Muscle of back (tissue), 13 donors: ENCODE measurements around the gene DYNC2LI1. TPM values are rescaled to one million over a fixed set of nuclear protein-coding genes. Genes with fewer than 3 reads are reported as not detected.
"Not testable (repeated sequence)": the region's sequence is repeated elsewhere in the genome, so short reads cannot be mapped to it uniquely, and the experiment has no call there.

Experiments
- DNase-seq, 3 donors: peaks; one replicate each; pipeline versions ENCODE4 v3.0.0 to v3.0.0-alpha.2; 2013
- long read RNA-seq, 9 donors: transcript quantifications; one replicate each; lab custom pipeline, GENCODE V29; 2026
- polyA plus RNA-seq, 10 donors: library from polyadenylated mRNA; unstranded; fragments of 120-200 nt; gene quantifications; one replicate each; pipeline ENCODE4 v1.2.1, GENCODE V29; 2013; ENCODE audit not compliant: insufficient read length in 10 of 10

DYNC2LI1 gene
- polyA plus RNA-seq, result 10 to 100 TPM; 16.3 to 30.8 (median 18.8) TPM
- long read RNA-seq, donor 1, partial matches to known transcripts, result 0 of 4 reads
- long read RNA-seq, donor 1, other reads (novel, unspliced or antisense), result 0 of 4 reads
- long read RNA-seq, donor 2, partial matches to known transcripts, result 0 of 2 reads
- long read RNA-seq, donor 2, other reads (novel, unspliced or antisense), result 0 of 2 reads
- long read RNA-seq, donor 3, result 0 reads
- long read RNA-seq, donor 4, partial matches to known transcripts, result 0 of 2 reads
- long read RNA-seq, donor 4, other reads (novel, unspliced or antisense), result 0 of 2 reads
- long read RNA-seq, donor 5, partial matches to known transcripts, result 0 of 2 reads
- long read RNA-seq, donor 5, other reads (novel, unspliced or antisense), result 0 of 2 reads
- long read RNA-seq, donor 6, partial matches to known transcripts, result 0 of 3 reads
- long read RNA-seq, donor 6, other reads (novel, unspliced or antisense), result 0 of 3 reads
- long read RNA-seq, donor 7, partial matches to known transcripts, result 0 of 2 reads
- long read RNA-seq, donor 7, other reads (novel, unspliced or antisense), result 0 of 2 reads
- long read RNA-seq, donor 8, partial matches to known transcripts, result 0 of 5 reads
- long read RNA-seq, donor 8, other reads (novel, unspliced or antisense), result 0 of 5 reads
- long read RNA-seq, donor 9, partial matches to known transcripts, result 0 of 1 reads
- long read RNA-seq, donor 9, other reads (novel, unspliced or antisense), result 0 of 1 reads

DNA sequence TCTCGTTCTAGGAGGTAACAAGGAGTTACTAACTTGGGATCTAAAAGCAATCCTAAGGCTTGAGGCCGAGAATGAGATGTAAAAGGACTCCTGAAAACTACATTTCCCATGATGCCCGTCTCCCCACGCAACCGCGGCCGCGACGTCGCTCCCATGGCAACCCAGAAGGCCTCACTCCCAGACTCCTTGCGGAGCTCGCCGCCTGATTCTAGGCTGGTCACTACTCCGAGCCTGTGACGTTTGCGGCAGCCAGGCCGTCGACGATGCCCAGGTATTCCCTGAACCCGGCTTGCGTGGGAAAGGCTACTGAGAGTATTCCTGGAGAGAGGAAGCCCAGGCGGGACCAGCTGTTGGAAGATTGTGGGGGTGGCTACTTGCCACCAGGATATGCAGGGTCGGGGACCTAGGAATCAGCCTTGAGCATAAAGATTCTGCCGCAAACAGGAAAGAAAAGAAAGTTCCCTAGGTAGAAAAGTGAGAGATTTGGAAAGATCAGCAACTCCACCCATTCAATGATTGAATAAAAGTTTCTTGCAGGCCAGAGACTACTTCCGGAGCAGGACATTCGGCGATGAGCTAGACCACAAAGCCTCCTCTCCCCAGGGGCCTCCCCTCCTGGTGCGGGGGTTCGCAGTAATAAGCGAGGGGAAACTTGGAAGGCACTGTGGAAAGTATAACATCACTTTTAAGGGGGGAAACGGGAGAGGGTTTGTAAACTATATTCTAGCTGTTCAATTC is at the start of gene DYNC2LI1:
DYNC2LI1 (plus strand) TSS at position 164 of the 738 bp plus-strand sequence; CDS start at position 264, 100 bp downstream.
- peak; percentile 90 to 97 (median 94) for DNase-seq

DNA sequence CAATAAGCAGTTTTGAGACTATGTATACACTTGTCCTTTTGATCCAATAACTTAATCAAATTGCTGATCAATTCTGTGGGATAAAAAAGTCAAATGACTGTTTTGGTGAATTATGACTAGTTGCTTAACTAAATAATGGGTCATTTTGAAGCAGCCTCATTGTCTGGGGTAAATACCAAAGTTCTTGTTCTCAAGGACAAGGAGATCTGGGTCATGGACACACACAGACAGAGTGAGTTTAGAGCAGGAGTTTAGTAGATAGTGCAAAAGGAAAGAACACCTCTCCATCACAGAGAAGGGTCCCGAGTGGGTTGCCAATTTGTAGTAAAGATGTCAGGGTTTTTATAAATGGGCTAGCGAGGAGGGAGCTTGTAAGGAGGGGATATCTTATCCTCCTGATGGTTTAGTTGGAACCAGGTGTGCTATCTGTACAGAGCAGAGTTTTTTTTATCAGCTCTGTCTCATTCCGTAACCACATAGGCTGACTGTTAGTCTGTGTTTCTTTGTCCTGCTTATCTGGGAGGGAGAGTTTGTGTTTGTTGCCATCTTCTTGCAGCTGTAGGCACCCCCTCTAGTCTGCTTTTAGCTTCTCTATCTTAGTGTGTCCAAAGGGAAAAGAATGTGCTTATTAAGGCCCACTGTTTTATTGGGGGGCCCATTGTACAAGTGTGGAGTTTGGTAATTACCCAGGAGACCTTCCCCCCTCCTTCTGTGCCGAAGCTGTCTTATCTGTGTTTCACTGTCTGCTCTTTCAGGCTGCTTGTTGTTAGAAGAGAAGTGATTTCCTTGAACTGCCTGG is 48.9 kb upstream of the DYNC2LI1 start:
- DNase-seq, result no peak

DNA sequence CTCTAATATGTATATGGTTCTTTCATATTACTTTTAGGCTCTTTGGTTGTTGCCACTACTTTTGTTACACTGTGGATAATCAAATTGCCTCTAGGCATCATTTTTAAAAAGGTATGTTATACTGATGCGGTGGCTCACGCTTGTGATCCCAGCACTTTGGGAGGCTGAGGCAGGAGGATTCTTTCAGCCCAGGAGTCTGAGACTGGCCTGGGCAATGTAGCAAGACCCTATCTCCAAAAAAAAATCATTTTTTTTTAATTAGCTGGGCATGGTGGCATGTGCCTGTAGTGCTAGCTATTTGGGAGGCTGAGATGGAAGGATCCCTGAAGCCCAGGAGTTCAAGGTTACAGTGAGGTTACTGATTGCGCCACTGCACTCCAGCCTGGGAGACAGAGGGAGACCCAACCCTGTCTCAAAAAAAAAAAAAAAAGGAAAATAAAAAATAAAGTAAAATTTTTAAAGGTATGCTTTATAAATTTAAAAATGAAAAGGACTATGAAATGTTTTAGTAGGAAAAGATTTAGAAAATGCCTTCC is 48.1 kb upstream of the DYNC2LI1 start:
- DNase-seq, result no peak

DNA sequence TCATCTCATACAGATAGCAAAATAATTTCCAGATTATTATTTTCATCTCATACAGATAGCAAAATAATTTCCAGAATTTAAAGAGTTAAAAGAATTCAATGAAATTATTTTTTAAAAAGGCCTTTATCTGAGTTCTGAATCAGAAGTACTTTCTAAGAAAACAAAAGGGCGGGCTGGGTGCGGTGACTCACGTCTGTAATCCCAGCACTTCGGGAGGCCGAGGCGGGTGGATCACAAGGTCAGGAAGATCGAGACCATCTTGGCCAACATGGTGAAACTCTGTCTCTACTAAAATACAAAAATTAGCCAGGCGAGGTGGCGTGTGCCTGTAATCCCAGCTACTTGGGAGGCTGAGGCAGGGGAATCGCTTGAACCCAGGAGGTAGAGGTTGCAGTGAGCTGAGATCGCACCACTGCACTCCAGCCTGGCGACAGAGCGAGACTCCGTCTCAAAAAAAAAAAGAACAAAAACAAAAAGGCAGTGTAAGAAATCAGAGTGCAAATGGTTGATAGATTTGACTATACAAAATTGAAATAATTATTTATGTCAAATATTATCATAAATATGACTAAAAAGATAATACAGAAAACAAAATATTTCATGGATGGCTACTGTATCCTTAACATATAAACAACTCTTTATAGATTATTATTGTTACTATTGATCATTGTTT is 46.7 kb upstream of the DYNC2LI1 start:
- not testable (repeated sequence) for DNase-seq

DNA sequence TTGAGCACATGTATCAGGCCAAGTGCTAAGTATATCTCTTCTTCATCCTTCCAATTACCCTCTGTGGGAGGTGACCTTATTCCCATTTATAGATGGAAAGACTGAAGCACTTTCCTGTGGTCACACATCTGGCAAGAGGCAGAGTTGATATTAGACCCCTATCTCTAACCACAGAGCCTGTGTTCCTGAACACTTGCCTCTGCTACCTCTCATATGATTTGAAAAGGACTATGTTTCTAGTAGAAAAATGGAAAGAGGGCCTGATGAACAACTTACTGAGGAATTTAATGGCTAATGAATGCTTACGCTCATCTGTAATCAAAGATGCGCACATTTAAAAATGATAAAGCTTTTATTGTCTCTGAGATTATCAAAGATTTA is 46.2 kb upstream of the DYNC2LI1 start:
- DNase-seq, result no peak

DNA sequence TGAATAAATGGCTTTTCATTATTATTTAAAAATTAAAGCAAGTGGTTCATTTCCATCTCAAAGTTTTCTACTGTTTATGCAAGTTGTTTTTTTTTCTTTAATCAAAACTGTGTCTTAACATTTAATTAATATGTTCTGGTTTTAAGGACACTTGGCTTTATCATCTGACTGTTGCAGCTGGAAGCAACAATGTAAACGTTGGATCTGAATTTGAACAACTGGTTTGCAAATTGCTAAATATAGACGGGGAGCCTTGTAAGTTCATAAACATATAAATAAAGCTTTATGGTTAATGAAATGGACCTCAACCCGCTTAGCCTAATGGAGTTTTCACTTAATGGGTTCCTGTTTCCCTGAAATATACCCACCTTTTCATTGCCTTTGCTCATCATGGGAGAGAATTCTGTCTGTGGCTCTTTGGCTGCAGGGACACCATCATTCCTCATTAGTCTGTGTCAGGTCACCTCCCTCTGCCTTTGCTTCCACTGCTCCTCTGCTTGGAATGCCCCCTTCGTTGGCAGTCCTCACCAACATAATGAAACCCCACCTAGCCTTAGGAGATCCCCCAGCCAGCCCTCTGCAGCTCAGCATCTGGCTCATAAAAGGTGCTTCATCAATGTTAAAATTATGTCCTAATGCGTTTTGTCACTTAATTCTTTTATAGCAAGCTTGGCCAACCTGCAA is 44.2 kb upstream of the DYNC2LI1 start:
- no peak for DNase-seq

DNA sequence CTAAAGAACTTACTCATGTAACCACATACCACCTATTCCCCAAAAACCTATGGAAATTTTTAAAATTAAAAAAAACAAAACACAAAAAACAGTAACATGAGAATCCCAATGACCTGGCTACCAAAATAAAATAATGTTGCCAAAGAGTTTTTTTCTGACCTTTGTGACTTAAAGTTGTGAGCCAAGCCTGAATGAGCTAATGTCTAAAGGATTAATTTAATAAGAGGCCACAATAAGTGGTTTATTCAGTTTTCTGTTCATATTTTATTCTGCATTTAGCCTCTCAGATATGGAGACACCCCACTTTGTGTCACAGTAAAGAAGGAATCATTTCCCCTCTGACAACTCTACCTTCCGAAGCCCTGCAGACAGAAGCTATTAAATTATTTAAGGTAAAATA is 42.6 kb upstream of the DYNC2LI1 start:
- no peak for DNase-seq

DNA sequence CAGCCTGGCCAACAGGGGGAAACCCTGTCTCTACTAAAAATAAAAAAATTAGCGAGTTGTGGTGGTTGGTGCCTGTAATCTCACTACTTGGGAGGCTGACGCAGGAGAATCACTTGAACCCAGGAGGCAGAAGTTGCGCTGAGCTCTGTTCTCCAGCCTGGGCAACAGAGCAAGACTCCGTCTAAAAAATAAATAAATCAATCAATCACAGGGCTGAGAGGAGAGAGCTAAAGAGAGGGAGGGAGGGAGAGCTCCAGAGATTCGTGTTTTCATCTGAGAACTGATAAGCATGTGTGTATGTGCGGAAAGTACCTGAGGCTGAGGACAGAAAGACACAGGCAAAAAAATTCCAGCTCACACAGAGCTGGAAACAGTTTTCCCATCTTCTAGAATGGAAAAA is 37.2 kb upstream of the DYNC2LI1 start:
- no peak for DNase-seq

DNA sequence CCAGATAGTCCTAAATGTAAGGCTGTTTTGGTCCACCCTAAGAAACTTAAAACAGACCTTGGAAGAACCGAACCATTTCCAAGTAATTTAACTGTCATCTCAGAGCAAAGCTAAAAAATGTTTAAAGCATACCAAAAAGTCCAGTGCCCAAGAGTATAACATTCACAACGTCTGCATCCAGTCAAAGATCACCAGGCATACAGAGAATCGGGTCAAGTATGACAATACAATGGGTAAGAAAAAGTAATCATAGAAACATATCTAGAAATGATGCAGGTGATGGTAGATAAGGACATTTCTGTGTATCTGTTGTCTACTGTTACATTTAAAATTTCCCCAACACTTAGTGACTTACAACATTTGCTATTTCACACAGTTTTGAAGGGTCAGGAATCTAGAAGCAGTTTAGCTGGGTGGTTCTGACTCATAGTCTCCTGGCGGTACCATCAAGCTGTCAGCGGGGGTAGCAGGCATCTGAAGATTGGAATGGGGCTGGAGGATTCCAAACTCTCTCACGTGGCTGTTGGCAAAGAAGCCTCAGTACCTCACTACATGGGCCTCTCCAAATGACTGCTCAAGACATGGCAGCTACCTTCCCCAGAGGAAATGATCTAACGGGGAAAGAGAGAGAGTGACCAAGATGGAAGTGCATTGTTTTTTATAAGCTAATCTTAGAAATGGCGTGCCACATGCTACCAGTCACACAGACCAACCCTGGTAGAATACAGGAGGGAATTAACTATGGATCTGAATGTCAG is 36.6 kb upstream of the DYNC2LI1 start:
- DNase-seq, result peak in 1 of 3 donors; percentile 77

DNA sequence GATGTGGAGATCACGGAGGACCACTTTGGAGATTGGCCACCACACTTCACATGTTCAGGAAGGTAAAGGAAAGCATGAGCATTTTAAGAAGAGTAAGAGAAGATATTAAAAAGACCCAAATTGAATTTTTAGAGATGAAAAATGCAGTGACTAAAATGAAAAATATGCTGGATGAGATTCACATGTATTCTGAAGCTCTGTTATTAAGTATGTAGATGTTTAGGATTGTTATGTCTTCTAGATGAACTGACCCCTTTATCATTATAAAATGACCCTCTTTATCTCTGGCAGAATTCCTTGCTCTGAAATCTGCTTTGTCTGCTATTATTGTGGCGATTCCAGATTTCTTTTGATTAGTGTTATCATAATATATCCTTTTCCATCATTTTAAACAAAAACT is 36.0 kb upstream of the DYNC2LI1 start:
- no peak for DNase-seq

DNA sequence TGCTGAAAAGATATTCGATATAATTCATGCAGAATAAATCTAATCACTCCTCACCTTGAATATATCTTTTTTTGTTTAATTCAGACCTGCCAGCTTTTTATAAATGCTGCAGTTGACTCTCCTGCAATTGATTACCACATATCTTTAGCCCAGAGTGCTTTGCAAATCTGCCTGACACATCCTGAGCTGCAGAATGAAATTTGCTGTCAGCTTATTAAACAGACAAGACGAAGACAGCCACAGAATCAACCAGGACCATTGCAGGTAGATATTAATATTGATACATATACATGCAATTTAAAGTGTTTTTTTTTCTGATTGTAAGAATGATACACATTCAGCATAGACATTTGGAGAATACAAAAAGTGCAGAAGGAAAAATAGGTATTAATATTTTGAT is 35.6 kb upstream of the DYNC2LI1 start:
- DNase-seq, result no peak

DNA sequence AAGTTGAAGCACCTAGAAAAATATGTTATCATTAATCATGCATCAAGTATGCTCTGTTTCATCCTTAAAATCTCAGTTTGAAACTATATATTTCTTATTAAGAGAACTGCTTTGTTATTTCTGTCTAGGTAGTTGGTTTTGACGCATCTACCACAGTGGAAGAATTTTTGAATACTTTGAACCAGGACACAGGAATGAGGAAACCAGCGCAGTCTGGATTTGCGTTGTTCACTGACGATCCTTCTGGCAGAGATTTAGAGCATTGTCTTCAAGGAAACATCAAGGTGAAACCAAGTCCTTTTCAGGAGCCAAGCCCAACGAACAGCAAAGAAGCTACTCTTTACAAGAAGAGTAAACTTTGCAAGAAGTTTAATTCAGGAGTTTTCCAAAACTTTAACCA is 30.1 kb upstream of the DYNC2LI1 start:
- DNase-seq, result no peak

DNA sequence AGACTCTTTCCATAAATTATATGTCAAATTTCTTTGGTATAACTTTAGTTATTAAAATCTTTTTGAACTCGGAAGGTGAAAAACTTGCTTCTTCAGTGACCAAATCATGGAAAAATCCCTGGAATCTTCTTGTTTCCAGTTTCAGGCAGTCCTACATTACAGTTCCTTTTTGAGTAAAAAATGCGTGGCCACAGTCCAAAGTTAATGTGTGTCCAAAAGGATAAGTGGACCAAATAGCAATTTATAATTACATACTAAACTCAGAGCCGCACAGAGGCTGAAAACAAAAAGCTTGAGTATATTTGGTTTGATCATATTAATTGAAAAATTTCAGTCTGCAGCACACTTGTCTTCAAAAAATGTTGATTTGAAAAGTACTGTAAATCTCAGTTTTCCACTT is 28.4 kb upstream of the DYNC2LI1 start:
- peak; percentile 47 to 80 (median 65) for DNase-seq

DNA sequence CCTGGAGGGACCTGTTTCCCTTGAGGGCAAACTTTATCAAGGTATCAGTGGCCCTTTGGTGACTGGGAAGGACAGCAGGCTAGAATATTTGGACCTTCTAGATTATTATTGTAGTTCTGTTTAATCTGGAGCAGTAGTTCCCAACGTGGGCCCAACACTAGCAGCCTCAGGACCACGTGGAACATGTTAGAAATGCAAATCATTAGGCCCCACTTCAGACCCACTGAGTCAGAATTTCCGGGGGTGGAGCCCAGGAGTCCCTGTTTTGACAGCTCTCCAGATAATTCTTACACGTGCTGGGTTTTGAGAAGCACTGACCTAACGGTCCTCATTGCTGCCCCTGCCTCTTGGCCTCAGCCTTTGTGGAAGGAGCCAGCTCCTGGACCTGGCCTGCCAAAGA is 25.5 kb upstream of the DYNC2LI1 start:
- no peak for DNase-seq

DNA sequence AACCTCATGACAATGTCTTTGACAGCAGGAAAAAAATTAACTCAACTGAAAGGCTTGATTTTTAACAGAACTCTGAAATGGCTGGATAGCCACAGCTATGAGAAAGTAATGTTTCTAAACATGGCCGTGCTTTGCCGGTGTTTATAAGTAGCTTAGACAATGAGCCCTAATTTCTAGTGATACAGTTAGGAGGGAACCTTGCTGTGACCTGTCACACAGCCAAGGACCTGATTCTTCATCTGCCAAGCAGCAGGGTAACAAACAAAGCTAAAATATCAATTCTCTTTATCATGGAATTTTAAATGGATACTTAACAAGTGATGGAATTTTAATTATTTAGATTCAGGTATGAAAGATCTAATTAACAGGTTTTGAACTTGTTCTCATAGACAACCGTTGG is 24.3 kb upstream of the DYNC2LI1 start:
- no peak for DNase-seq

DNA sequence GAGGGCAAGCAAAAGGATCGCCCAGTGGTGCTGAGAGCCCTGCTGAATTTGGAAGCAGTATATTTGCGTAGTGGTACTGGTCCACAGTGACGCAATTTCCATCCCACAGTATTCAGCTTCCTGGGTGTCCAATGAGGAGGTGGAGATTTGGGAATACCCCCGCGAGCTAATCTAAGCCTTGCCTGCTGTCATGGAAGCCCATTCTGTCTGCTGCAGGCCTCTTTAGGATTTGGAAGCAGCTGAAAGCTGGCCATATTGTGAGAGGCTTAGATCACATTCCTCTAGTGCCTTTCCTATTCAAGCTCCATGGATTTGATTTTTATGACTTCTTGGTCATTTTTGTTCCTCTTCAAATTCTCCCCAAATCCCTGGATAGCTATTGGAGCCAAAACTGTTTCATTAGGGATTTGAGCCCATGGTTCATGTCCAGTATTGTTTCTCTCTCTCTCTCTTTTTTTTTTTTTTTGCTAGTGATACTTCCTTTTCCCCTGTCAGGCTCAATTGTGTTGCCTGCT is 22.3 kb upstream of the DYNC2LI1 start:
- peak in 1 of 3 donors; percentile 17 for DNase-seq

DNA sequence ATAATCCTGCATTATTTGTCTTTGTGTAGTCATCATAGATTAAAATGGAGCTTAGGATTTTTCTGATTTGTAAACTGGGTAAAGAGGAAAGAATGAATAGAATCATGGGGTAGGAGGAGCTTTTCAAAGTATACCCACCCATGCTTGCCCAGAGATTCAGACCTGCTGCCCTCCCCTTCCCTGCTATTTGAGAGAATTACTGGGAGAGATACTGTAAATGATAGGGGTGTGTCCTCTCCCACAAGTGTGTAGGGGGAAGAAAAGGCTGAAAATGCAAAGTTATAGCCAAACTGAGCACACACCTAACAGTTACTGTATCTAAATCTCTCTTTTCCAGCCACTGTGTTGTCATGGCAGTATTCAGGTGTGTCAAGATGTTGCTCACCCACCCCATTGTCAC is 21.5 kb upstream of the DYNC2LI1 start:
- no peak for DNase-seq

DNA sequence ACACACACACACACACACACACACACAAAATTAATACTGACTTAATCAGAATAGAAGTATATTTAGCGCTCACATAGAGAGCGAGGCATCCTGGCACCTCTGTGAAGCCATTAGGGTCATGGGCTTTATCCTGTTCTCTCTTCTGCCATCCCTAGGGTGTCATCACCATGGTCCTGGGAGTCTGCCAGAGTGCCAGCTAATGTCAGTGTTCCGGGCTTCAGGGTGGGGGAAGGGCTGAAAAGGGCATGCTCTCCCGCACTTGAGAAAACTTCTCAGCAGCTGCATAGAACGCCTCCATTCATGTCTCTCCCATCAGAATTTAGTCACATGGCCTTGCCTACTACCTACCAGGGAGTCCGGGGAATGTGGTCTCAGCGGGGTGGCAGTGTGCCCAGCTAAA is 19.7 kb upstream of the DYNC2LI1 start:
- DNase-seq, result no peak

DNA sequence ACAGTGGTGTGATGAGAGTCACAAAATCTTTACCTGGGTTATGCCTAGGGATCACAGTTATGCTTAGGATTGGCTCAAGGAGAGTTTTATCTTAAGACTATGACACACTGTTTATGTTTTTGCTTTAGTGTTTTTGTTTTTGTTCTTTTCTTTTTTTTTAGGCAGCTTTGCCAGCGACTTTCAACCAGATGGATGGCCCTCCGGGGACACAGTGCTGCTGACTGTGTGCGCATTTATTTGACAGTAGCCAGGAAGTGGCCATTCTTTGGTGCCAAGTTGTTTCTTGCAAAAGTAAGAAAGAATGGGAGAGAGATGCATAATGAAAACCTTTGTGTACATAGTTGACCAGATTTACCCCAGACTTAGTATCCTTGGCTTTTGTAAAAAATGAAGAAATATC is 15.1 kb upstream of the DYNC2LI1 start:
- DNase-seq, result peak in 2 of 3 donors; percentile 12 to 23
